HUES6 (cell line): ENCODE data around the gene PLAAT2.
"Not testable (repeated sequence)": the region's sequence is repeated elsewhere in the genome, so short reads cannot be mapped to it uniquely, and the experiment has no call there.

Source experiments
- H3K27ac ChIP-seq: 2 replicates; pipeline ENCODE4 v1.7.0; 2013; ENCODE audit warnings: low read depth, mild to moderate bottlenecking, low read length, inconsistent platforms
- H3K27me3 ChIP-seq: 2 replicates; pipeline ENCODE4 v1.6.1; 2013; ENCODE audit warnings: low read length; ENCODE audit not compliant: control insufficient read depth, insufficient read depth
- H3K36me3 ChIP-seq: 2 replicates; pipeline ENCODE4 v1.6.1; 2013; ENCODE audit warnings: low read length; ENCODE audit not compliant: control insufficient read depth, insufficient read depth
- H3K4me1 ChIP-seq: 2 replicates; pipeline ENCODE4 v1.6.1; 2013; ENCODE audit warnings: low read length; ENCODE audit not compliant: control insufficient read depth, insufficient read depth
- H3K4me3 ChIP-seq: 2 replicates; pipeline ENCODE4 v1.5.1; 2013; ENCODE audit warnings: low read depth, low read length
- H3K9ac ChIP-seq: one replicate; pipeline ENCODE4 v1.6.1; 2013; ENCODE audit warnings: mild to moderate bottlenecking, low read length
- H3K9me3 ChIP-seq: 2 replicates; pipeline ENCODE4 v1.6.1; 2013; ENCODE audit warnings: low read depth, low read length; ENCODE audit not compliant: control insufficient read depth, insufficient read depth

Gene PLAAT2

GRCh38 chr11:63557570-63557969 lies 5.6 kb downstream of the PLAAT2 start:
- peaks cover 21% of the 10 kb centered on the region; the same call in 1 of the 2 replicates for H3K4me1 ChIP-seq
- no peaks in the 10 kb centered on the region for H3K36me3 ChIP-seq
- H3K9ac ChIP-seq, result no peak overlapping the region
- H3K27me3 ChIP-seq, result no peaks in the 10 kb centered on the region
- H3K27ac ChIP-seq, result no peak overlapping the region
- H3K4me3 ChIP-seq, result no peak overlapping the region
- H3K9me3 ChIP-seq, result no peaks in the 10 kb centered on the region

- H3K27ac ChIP-seq, result no peak overlapping the region
- no peaks in the 10 kb centered on the region for H3K36me3 ChIP-seq
- no peaks in the 10 kb centered on the region for H3K27me3 ChIP-seq
- no peak overlapping the region for H3K4me3 ChIP-seq
- no peak overlapping the region for H3K9ac ChIP-seq
- peaks cover 22% of the 10 kb centered on the region; the same call in 1 of the 2 replicates for H3K4me1 ChIP-seq
- no peaks in the 10 kb centered on the region for H3K9me3 ChIP-seq
Measured at GRCh38 chr11:63556404-63557013, 6.7 kb downstream of the PLAAT2 start.

GRCh38 chr11:63554877-63555223 lies 8.3 kb downstream of the PLAAT2 start:
- H3K9me3 ChIP-seq, result no peaks in the 10 kb centered on the region

GRCh38 chr11:63553759-63554158 lies 9.4 kb downstream of the PLAAT2 start:
- Histone ChIP-seq H3K9me3 (no peaks in the 10 kb centered on the region), H3K4me1 (peaks cover 22% of the 10 kb centered on the region; the same call in 1 of the 2 replicates), H3K36me3 (no peaks in the 10 kb centered on the region), H3K4me3 (no peak overlapping the region), H3K27me3 (no peaks in the 10 kb centered on the region), H3K27ac (no peak overlapping the region), H3K9ac (no peak overlapping the region)

More at GRCh38 chr11:63554877-63555223, 8.3 kb downstream of the PLAAT2 start:
- Histone ChIP-seq H3K27ac (no peak overlapping the region), H3K4me1 (peaks cover 22% of the 10 kb centered on the region; the same call in 1 of the 2 replicates), H3K4me3 (no peak overlapping the region), H3K9ac (no peak overlapping the region), H3K27me3 (no peaks in the 10 kb centered on the region), H3K36me3 (no peaks in the 10 kb centered on the region)

- Histone ChIP-seq H3K4me1 (peaks cover 22% of the 10 kb centered on the region; the same call in 1 of the 2 replicates), H3K9ac (no peak overlapping the region), H3K27me3 (no peaks in the 10 kb centered on the region), H3K36me3 (no peaks in the 10 kb centered on the region), H3K9me3 (no peaks in the 10 kb centered on the region), H3K4me3 (no peak overlapping the region), H3K27ac (no peak overlapping the region)
Measured at GRCh38 chr11:63552921-63553320, 10.3 kb downstream of the PLAAT2 start.

GRCh38 chr11:63551889-63552266 lies 11.3 kb downstream of the PLAAT2 start:
- Histone ChIP-seq H3K27me3 (no peaks in the 10 kb centered on the region), H3K4me3 (no peak overlapping the region), H3K4me1 (peaks cover 22% of the 10 kb centered on the region; the same call in 1 of the 2 replicates), H3K9me3 (no peaks in the 10 kb centered on the region), H3K9ac (no peak overlapping the region), H3K27ac (no peak overlapping the region), H3K36me3 (no peaks in the 10 kb centered on the region)

- H3K9me3 ChIP-seq, result no peaks in the 10 kb centered on the region
- H3K4me3 ChIP-seq, result no peak overlapping the region
- H3K4me1 ChIP-seq, result peaks cover 16% of the 10 kb centered on the region; the same call in 1 of the 2 replicates
- H3K27ac ChIP-seq, result no peak overlapping the region
- no peak overlapping the region for H3K9ac ChIP-seq
- H3K27me3 ChIP-seq, result no peaks in the 10 kb centered on the region
- no peaks in the 10 kb centered on the region for H3K36me3 ChIP-seq
Measured at GRCh38 chr11:63551091-63551888, 11.9 kb downstream of the PLAAT2 start.

- H3K27me3 ChIP-seq, H3K9me3 ChIP-seq: not testable (repeated sequence)
Measured at GRCh38 chr11:63550156-63550700, 13.0 kb downstream of the PLAAT2 start.

GRCh38 chr11:63549411-63549810 lies 13.8 kb downstream of the PLAAT2 start:
- Histone ChIP-seq H3K9me3 (no peaks in the 10 kb centered on the region), H3K27me3 (no peaks in the 10 kb centered on the region), H3K27ac (no peak overlapping the region), H3K4me1 (peaks cover 12% of the 10 kb centered on the region; the same call in 1 of the 2 replicates), H3K9ac (no peak overlapping the region), H3K36me3 (no peaks in the 10 kb centered on the region), H3K4me3 (no peak overlapping the region)

More at GRCh38 chr11:63550156-63550700, 13.0 kb downstream of the PLAAT2 start:
- H3K36me3 ChIP-seq, H3K4me3 ChIP-seq, H3K9ac ChIP-seq, H3K27ac ChIP-seq: not testable (repeated sequence)
- peaks cover 16% of the 10 kb centered on the region; the same call in 1 of the 2 replicates for H3K4me1 ChIP-seq

GRCh38 chr11:63548178-63548577 lies 15.0 kb downstream of the PLAAT2 start:
- Histone ChIP-seq H3K36me3 (no peaks in the 10 kb centered on the region), H3K4me1 (peaks cover 7% of the 10 kb centered on the region; the same call in 1 of the 2 replicates), H3K4me3 (no peak overlapping the region), H3K27me3 (no peaks in the 10 kb centered on the region), H3K9me3 (no peaks in the 10 kb centered on the region), H3K9ac (no peak overlapping the region), H3K27ac (no peak overlapping the region)

GRCh38 chr11:63547061-63547460 lies 16.1 kb downstream of the PLAAT2 start:
- Histone ChIP-seq H3K4me1 (no peaks in the 10 kb centered on the region; the same call in 1 of the 2 replicates), H3K36me3 (no peaks in the 10 kb centered on the region), H3K27me3 (no peaks in the 10 kb centered on the region), H3K9me3 (no peaks in the 10 kb centered on the region), H3K9ac (no peak overlapping the region), H3K4me3 (no peak overlapping the region), H3K27ac (no peak overlapping the region)
